ENCODE measurements around the gene ABCC1. TPM values are rescaled to one million over a fixed set of nuclear protein-coding genes. Genes with fewer than 3 reads are reported as not detected.

The ABCC1 gene
- total RNA-seq, 4 donors from 2014 or later = 17.3 to 105 (median 28.3) TPM

DNA sequence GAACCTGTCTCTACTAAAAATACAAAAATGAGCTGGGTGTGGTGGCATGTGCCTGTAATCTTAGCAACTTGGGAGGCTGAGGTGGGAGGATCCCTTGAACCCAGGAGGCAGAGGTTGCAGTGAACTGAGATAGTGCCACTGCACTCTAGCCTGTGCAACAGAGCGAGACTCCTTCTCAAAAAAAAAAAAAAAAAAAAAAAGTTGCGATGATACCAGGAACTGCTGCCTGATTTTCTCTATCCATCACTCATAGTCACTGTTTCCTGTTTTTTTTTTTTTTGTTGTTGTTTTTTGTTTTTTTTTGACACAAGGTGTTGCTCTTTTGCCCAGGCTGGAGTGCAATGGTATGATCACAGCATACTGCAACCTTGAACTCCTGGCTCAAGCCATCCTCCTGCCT lies 59.2 kb downstream of the ABCC1 start:
- peaks cover 0 to 9% (median 0%) of the 10 kb centered on the region in 3 donors for H3K36me3 ChIP-seq
- H3K4me3 ChIP-seq = no peak overlapping the region
- TF ChIP-seq POLR2A (IDR thresholded peaks at IDR 0.05) = no peak
- TF ChIP-seq, protein P1, sequence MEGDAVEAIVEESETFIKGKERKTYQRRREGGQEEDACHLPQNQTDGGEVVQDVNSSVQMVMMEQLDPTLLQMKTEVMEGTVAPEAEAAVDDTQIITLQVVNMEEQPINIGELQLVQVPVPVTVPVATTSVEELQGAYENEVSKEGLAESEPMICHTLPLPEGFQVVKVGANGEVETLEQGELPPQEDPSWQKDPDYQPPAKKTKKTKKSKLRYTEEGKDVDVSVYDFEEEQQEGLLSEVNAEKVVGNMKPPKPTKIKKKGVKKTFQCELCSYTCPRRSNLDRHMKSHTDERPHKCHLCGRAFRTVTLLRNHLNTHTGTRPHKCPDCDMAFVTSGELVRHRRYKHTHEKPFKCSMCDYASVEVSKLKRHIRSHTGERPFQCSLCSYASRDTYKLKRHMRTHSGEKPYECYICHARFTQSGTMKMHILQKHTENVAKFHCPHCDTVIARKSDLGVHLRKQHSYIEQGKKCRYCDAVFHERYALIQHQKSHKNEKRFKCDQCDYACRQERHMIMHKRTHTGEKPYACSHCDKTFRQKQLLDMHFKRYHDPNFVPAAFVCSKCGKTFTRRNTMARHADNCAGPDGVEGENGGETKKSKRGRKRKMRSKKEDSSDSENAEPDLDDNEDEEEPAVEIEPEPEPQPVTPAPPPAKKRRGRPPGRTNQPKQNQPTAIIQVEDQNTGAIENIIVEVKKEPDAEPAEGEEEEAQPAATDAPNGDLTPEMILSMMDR (IDR thresholded peaks at IDR 0.05) = no peak
- no peaks in the 10 kb centered on the region for H3K9me3 ChIP-seq
- H3K27me3 ChIP-seq = no peaks in the 10 kb centered on the region
- DNase-seq = no peak
- H3K27ac ChIP-seq = peak overlapping the region in 1 of 4 donors; percentile 78
- H3K4me1 ChIP-seq = peaks cover 0 to 7% (median 3%) of the 10 kb centered on the region in 4 donors

- DNase-seq = no peak
- Histone ChIP-seq H3K4me3 (no peak overlapping the region), H3K4me1 (peaks cover 0 to 7% (median 3%) of the 10 kb centered on the region in 4 donors), H3K27me3 (no peaks in the 10 kb centered on the region), H3K9me3 (no peaks in the 10 kb centered on the region), H3K36me3 (peaks cover 0 to 9% (median 0%) of the 10 kb centered on the region in 3 donors), H3K27ac (peak overlapping the region in 1 of 4 donors; percentile 59)
- no peak for TF ChIP-seq POLR2A (IDR thresholded peaks at IDR 0.05)
- TF ChIP-seq, protein P1 (IDR thresholded peaks at IDR 0.05) = no peak
These were observed 60.0 kb downstream of the ABCC1 start for GRCh38 chr16:16009401-16009800.

- TF ChIP-seq POLR2A (IDR thresholded peaks at IDR 0.05) = no peak
- TF ChIP-seq, protein P1 (IDR thresholded peaks at IDR 0.05) = no peak
- H3K36me3 ChIP-seq = peaks cover 0 to 9% (median 0%) of the 10 kb centered on the region in 3 donors
- H3K27ac ChIP-seq = no peak overlapping the region
- no peaks in the 10 kb centered on the region for H3K9me3 ChIP-seq
- H3K4me1 ChIP-seq = peaks cover 0 to 7% (median 3%) of the 10 kb centered on the region in 4 donors
- DNase-seq = no peak
- no peaks in the 10 kb centered on the region for H3K27me3 ChIP-seq
- H3K4me3 ChIP-seq = no peak overlapping the region
These were observed 60.8 kb downstream of the ABCC1 start for GRCh38 chr16:16010194-16010593.

DNA sequence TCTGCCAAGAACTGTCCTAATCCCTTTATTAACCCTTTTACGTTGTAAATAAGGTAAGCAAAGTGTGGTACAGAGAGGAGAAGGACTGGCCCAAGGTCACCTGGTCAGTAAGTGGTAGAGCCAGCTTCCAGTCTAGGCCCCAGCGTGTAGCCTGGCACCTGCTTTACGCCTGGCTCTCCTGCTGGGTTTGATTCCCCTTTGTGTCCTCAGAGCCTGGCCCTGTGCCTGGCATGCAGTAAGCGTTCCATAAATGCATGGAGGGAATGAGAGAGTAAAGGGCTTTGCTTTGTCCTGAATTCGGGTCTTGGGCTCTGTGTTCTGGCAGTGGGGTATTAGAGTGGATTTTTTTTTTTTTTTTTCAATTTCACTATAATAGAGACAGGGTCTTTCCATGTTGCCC lies 62.7 kb downstream of the ABCC1 start:
- Histone ChIP-seq H3K27ac (no peak overlapping the region), H3K36me3 (peaks cover 0 to 17% (median 0%) of the 10 kb centered on the region in 3 donors), H3K27me3 (no peaks in the 10 kb centered on the region), H3K9me3 (no peaks in the 10 kb centered on the region), H3K4me1 (peaks cover 0 to 7% (median 2%) of the 10 kb centered on the region in 4 donors), H3K4me3 (no peak overlapping the region)
- DNase-seq = no peak
- TF ChIP-seq POLR2A (IDR thresholded peaks at IDR 0.05) = no peak
- TF ChIP-seq, protein P1 (IDR thresholded peaks at IDR 0.05) = no peak

- peaks cover 0 to 22% (median 0%) of the 10 kb centered on the region in 3 donors for H3K36me3 ChIP-seq
- H3K4me3 ChIP-seq = no peak overlapping the region
- TF ChIP-seq, protein P1 (IDR thresholded peaks at IDR 0.05) = no peak
- TF ChIP-seq POLR2A (IDR thresholded peaks at IDR 0.05) = no peak
- no peak overlapping the region for H3K27ac ChIP-seq
- H3K27me3 ChIP-seq = no peaks in the 10 kb centered on the region
- no peaks in the 10 kb centered on the region for H3K4me1 ChIP-seq
- H3K9me3 ChIP-seq = no peaks in the 10 kb centered on the region
- no peak for DNase-seq
These were observed 64.4 kb downstream of the ABCC1 start for GRCh38 chr16:16013812-16014211.

Measured in Peyer's patch (tissue), 4 donors.